Stimulated activated CD4-positive, alpha-beta T cell treated with anti-CD3 and anti-CD28 coated beads, Interleukin-4, amount 100 ng/mL, for 4 hours (primary cell): ENCODE results near the gene TBC1D26.
A peak's percentile ranks its signal among the peaks of the same experiment; 100 is the strongest.
"Not testable (repeated sequence)": the region's sequence is repeated elsewhere in the genome, so short reads cannot be mapped to it uniquely, and the experiment has no call there.

ENCODE experiments used
- DNase-seq, 2 experiments: peaks; one replicate each; pipeline ENCODE4 v3.0.0-alpha.2; 2020

The TBC1D26 gene

GRCh38 chr17:15731900-15732299 lies at the start of gene TBC1D26:
Gene TBC1D26 (plus strand): TSS chr17:15732283. CDS start chr17:15735349, 3,066 bp downstream.
- not testable (repeated sequence) for DNase-seq

- DNase-seq, result not testable (repeated sequence)
These were observed 48.9 kb upstream of the TBC1D26 start for GRCh38 chr17:15683135-15683534.

GRCh38 chr17:15683824-15684478 lies 48.1 kb upstream of the TBC1D26 start, which contains the start of gene TRIM16:
Gene TRIM16 (minus strand): TSS chr17:15684311. CDS start chr17:15651609, 32,702 bp downstream.
- DNase-seq, result peak; percentile 77

GRCh38 chr17:15687494-15687893 lies 44.6 kb upstream of the TBC1D26 start:
- DNase-seq, result not testable (repeated sequence)

- not testable (repeated sequence) for DNase-seq
These were observed 33.1 kb upstream of the TBC1D26 start for GRCh38 chr17:15698967-15699366.

GRCh38 chr17:15699413-15699924 lies 32.6 kb upstream of the TBC1D26 start, which contains the start of gene ZNF286A:
Gene ZNF286A (plus strand): TSS chr17:15699752. CDS start chr17:15700330, 578 bp downstream.
- peak; percentile 91 to 96 for DNase-seq

GRCh38 chr17:15699937-15700336 lies 32.1 kb upstream of the TBC1D26 start:
- DNase-seq, result not testable (repeated sequence)

- not testable (repeated sequence) for DNase-seq
These were observed 27.8 kb upstream of the TBC1D26 start for GRCh38 chr17:15704239-15704638.

- DNase-seq, result not testable (repeated sequence)
These were observed 27.3 kb upstream of the TBC1D26 start for GRCh38 chr17:15704813-15705212.

- not testable (repeated sequence) for DNase-seq
These were observed 23.2 kb upstream of the TBC1D26 start for GRCh38 chr17:15708879-15709278.

- not testable (repeated sequence) for DNase-seq
These were observed 15.2 kb upstream of the TBC1D26 start for GRCh38 chr17:15716601-15717563.

GRCh38 chr17:15730535-15730934 lies 1.5 kb upstream of the TBC1D26 start:
- DNase-seq, result not testable (repeated sequence)

GRCh38 chr17:15733174-15733789 lies 1.2 kb downstream of the TBC1D26 start:
- DNase-seq, result not testable (repeated sequence)

- DNase-seq, result not testable (repeated sequence)
These were observed 4.5 kb downstream of the TBC1D26 start for GRCh38 chr17:15736578-15736977.

- DNase-seq, result no peak
These were observed 6.0 kb downstream of the TBC1D26 start for GRCh38 chr17:15738066-15738465.

- not testable (repeated sequence) for DNase-seq
These were observed 7.2 kb downstream of the TBC1D26 start for GRCh38 chr17:15739259-15739658.

- DNase-seq, result not testable (repeated sequence)
These were observed 8.0 kb downstream of the TBC1D26 start for GRCh38 chr17:15740041-15740440.

GRCh38 chr17:15740570-15741120 lies 8.6 kb downstream of the TBC1D26 start:
- DNase-seq, result no peak

- DNase-seq, result no peak
These were observed 9.5 kb downstream of the TBC1D26 start for GRCh38 chr17:15741624-15742023.

- no peak for DNase-seq
These were observed 10.1 kb downstream of the TBC1D26 start for GRCh38 chr17:15742051-15742795.

- no peak for DNase-seq
These were observed 10.8 kb downstream of the TBC1D26 start for GRCh38 chr17:15742921-15743320.
